AG08395 (cell line): ENCODE results near the gene POLR3H.
"Not testable (repeated sequence)": the region's sequence is repeated elsewhere in the genome, so short reads cannot be mapped to it uniquely, and the experiment has no call there.

Experiments used
- DNase-seq: peaks from one replicate; pipeline ENCODE4 v3.0.0; 2012; ENCODE audit warnings: mixed read lengths, low spot score

The POLR3H gene

GRCh38 chr22:41564563-41564962 lies 20.3 kb upstream of the POLR3H start:
- DNase-seq = no peak

DNA sequence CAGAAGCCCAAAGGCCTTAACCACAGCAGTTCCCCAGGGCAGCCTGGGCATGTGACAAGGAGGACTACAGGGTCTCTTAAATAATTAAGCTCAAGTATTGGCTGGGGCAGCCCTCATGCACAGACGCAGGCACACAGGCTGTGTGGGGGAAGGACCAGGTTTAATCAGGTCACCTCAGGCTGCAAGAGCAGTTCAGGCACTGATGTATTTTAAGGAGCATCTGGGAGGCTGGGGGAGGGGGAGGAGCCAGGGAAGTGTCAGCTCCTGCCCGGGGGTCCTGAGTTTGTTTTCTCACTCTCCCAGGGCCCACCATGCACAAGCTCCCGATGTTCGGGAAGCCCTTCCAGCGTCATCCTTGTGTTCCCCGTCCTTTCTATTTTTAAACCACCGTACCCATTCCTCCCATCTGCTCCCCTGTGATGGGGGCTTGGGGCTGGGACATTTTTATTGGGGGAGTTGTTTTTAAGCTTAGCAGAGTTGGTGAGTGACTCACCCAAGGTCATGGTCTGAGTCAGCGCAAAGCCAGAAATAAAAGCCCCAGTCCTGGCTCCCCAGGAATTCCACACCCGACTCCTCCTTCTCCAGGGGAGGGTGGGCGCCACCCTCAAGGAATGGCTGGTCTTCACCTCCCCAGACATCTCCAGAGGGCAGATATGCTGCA lies 18.9 kb upstream of the POLR3H start:
- peak; percentile 76 for DNase-seq

DNA sequence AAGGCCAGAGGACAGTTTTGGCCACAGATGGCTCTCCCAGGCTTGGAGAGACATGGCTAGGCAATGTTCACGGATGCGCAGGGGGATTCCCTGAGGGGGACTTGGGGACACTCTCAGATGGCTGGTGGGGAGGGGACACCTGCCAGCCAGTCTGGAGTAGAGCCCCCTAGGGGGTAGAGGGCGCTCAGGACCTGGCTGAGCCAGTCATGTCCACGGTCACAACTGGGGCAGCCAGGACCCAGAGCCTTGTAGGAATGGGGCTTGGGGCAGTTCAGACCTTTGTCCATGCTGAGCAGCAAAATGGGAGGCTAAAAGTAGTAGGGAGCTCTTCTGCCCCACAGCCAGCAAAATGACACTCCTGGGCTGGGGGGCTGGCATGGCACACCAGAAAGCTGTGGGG lies 18.2 kb upstream of the POLR3H start:
- no peak for DNase-seq

DNA sequence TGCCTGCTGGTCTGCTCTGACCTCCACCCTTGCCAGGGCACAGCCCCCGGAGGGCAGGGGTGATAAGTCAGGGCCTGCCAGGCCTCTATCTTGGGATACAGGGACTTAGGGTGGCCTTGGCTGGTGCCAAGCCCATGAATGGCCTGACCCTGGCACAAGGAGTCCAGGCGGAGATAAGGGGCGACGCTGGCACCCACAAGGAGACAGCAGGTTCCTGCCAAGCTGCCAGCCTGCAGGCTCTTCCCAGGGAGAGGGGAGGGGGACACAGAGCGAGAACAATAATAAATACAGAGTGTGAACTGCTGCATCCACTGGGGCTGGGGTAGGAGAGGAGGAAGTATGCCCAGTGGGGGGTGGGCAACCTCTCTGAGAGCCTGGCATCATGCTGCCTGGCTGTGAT lies 17.5 kb upstream of the POLR3H start:
- DNase-seq = no peak

GRCh38 chr22:41561335-41561734 lies 17.1 kb upstream of the POLR3H start:
- DNase-seq = no peak

DNA sequence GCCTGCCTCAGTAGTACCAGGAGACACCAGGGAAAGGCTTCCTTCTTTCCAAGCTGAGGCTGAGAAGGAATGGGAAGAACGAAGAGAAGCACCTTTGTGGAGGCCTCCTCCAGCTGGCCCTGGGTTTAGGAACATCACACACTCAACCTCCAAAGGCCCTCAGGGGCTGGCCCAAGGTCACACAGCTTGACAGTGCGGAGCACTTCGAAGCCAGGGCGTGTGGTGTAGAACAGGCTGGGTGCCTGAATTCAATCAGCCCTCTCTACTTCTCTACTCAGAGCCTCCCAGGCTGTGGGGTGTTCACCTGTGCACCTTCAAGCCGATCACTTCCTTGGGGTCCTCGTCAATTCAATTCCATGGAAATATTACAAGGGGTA lies 15.8 kb upstream of the POLR3H start:
- no peak for DNase-seq

- DNase-seq = not testable (repeated sequence)
Observed at GRCh38 chr22:41558241-41558630, 14.0 kb upstream of the POLR3H start.

DNA sequence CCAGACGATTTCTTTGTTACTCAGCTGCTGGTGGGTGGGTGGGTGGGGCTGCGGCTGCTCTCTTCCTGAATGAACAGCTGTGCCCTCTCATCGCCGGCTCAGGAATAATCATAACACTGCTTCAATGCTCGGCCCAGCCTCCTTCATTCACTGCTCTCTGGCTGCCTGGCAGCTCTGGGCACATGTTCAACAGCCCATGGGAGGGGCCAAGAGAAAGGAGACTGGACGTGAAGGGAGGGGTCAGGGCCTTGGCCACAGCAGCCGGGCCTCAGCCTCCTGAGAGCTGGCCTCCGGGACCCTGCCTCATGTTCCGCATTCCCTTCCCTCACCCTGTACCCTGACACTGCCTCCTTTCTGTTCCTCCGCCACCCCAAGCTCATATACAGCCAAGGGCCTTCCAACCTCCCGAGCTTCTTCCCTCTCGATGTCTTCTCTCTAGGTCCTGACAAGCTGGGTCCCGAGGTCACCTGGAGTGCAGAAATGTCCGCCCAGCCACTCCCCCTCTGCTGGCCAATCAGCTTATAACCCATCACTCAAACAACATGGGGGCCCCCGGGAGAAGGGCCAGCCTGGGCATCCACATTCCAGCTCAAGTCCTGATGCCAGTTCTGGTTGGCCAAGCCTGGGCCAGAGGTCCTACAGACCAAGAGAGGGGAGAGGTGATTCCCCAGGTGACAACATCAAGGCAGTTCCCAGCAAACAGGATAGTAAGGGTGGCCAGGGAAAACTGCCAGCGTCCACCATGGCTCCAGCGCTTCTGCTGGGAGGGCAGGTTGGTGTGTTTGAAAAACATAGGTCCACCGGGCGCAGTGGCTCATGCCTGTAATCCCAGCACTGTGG lies 13.4 kb upstream of the POLR3H start:
- DNase-seq = peak; percentile 82

GRCh38 chr22:41556561-41556960 lies 12.3 kb upstream of the POLR3H start:
- DNase-seq = no peak

- no peak for DNase-seq
Observed at GRCh38 chr22:41555325-41555982, 11.2 kb upstream of the POLR3H start.

DNA sequence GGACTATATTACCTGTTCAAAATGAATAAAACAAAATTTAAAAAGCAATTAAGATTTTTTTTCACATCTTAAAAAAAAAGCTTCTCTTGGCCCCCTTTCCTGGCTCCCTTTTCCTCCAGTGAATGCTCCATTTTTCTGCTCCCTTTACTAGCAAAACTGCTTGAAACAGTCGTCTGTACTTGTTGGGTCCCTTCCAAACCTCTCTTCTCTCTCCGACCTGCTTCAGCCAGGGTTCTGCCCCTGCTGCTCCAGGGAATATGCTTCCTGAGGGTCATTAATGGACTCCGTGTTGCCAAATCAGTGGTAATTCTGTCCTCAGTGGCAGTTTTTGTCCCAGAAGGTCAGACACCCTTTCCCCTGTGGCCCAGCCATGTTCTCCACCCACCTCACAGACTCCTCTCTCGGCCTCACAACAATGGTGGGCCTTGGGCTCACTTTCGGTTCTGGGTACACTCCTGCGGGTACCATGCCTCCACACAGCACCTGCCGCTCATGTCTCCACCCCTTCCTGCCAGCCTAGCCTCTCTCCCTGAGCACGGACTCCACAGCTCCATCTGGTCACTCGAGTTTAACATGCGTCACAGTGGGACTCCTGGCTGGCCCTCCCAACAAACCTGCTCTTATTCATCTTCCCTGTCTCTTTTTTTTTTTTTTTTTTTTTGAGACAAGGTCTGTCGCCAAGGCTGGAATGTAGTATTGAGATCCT lies 7.8 kb upstream of the POLR3H start:
- DNase-seq = no peak

- DNase-seq = no peak
Observed at GRCh38 chr22:41550952-41551491, 6.8 kb upstream of the POLR3H start.

DNA sequence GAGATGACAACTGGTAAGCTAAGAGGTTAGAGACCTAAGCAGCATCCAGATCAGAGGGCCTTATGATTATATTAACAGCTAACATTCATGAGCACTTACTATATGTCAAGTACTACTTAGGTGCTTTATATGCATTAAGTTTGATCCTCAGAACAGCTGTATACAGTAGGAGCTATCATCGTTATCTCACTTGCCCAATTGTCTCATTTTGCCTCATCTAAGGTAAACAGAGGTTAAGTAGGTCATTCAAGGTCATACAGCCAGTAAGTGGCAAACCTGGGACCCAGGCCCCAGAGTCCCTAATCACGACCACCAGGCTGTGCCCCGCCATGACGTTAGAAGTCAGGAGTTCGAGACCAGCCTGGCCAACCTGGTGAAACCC lies 4.6 kb upstream of the POLR3H start:
- DNase-seq = no peak

DNA sequence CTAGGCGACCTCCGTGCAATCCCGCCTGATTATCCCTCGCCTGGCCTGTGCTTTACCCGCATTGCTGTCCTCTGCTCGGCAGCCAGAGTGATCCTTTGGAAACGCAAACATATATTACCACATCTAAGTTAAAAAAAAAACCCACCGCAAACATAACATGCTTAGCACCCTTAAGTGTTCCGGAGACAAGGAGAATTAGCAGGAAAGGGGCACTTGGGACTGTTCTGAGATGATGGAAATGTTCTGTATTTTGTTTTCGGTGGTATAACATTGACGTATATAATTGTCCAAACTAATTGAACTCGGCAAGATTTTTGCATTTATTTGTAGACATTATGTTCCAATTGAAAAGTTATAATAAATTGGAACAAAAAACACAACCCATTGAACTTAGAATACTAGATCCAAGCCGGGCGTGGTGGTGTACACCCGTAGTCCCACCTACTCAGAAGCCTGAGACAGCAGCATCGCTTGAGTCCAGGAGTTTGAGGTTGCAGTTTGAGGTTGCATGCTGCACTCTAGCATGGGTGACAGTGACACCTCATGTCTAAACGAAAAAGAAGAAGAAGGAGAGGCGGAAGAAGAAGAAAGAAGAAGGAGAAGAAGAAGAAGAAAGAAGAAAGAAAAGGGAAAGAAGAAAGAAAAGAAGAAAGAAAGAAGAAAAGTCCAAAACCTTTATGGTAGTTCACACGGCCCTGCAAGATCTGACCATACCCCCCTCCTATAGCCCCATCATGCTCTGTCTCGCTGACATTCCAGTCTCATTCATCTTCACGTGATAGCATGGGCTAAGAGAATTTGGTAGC lies 604 bp upstream of the POLR3H start:
- no peak for DNase-seq

DNA sequence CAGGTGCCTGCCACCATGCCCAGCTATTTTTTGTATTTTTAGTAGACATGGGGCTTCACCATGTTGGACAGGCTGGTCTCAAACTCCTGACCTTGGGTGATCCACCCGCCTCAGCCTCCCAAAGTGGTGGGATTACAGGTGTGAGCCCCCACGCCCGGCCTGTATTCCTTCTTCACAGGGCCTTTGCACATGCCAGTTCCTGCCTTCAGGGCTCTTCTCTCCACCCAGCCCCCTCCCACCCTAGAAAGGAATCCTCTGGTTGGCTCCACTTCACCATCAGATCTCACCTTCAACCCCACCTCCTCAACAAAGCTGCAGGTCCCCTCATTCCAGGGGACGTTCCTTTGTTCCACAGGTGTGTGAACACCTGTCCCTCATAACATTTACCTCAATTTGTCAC lies 2.0 kb downstream of the POLR3H start:
- DNase-seq = no peak

- DNase-seq = no peak
Observed at GRCh38 chr22:41541484-41541883, 2.8 kb downstream of the POLR3H start.

- DNase-seq = no peak
Observed at GRCh38 chr22:41540365-41540764, 3.9 kb downstream of the POLR3H start.

DNA sequence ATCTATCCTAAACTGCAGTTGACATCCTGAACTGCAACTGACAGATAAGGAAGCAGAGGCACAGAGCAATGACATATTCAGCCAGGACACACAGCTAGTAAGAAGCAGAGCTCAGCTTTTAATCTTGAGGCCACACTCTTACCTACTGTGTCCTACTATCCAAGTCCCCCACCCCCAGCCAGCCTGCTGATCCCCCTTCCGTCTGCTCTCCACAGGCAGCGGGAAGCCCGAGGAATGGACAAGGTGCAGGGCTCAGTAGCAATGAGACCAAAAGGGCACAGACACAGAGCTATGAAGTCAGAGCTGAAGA lies 4.3 kb downstream of the POLR3H start:
- no peak for DNase-seq

GRCh38 chr22:41539146-41540005 lies 4.9 kb downstream of the POLR3H start:
- no peak for DNase-seq

- no peak for DNase-seq
Observed at GRCh38 chr22:41538583-41538982, 5.7 kb downstream of the POLR3H start.

DNA sequence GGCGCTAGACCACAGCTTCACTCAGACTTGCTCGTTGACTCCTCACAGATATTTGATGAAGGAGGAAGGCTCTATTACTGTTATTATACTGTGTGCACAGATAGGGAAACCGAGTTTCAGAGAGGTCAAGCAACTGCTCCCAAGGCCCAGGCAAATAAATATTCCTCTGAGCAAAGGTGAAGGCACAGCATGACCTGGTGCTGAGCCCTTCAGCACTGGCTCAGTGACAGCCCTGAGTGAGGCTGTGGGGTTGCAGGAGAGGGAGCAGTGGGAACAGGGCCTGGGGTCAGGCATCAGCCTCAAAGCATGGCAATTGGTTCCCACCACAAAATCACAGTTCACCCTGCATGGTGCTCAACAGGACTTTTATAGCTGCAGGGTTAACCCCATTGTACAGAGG lies 7.1 kb downstream of the POLR3H start:
- DNase-seq = no peak
